K562 (cell line): ENCODE data around the gene TIMM17B. TPM values are rescaled to one million over a fixed set of nuclear protein-coding genes. Genes with fewer than 3 reads are reported as not detected.

ENCODE experiments used
- CBX1 ChIP-seq: sonication (generic); IDR thresholded peaks from 2 replicates; pipeline ENCODE4 v1.6.1; 2016; ENCODE audit warnings: antibody characterized with exemption, low read depth, mild to moderate bottlenecking
- CCNT2 ChIP-seq: IDR thresholded peaks from 2 replicates; pipeline ENCODE4 v1.6.1; 2011; ENCODE audit warnings: borderline replicate concordance, low read depth, mild to moderate bottlenecking, moderate library complexity, mixed read lengths, low read length; ENCODE audit not compliant: insufficient read length; ENCODE audit errors: extremely low read depth
- CHD1 ChIP-seq: fragments of 200-600 bp; sonication (generic); IDR thresholded peaks from one replicate; pipeline ENCODE4 v1.6.1; 2012; ENCODE audit warnings: mild to moderate bottlenecking, moderate library complexity, low read length, inconsistent platforms
- ERF ChIP-seq: fragments of 450-650 bp; formaldehyde crosslinking; IDR thresholded peaks from 2 replicates; pipeline ENCODE4 v1.4.0; 2020; ENCODE audit warnings: mild to moderate bottlenecking, mixed read lengths
- FOXK1 ChIP-seq: sonication (generic); formaldehyde crosslinking; IDR thresholded peaks from 2 replicates; pipeline ENCODE4 v1.8.0; 2022; ENCODE audit warnings: missing genetic modification reagents, mild to moderate bottlenecking, borderline replicate concordance
- GABPA ChIP-seq: fragments of 200-800 bp; sonication (Bioruptor generic); conservative IDR thresholded peaks from 2 replicates; pipeline ENCODE4 v1.6.1; 2016; ENCODE audit warnings: low read depth, missing genetic modification characterization, missing compliant biosample characterization
- GATAD2B ChIP-seq: fragments of 450-650 bp; IDR thresholded peaks from 2 replicates; pipeline ENCODE4 v1.6.1; 2017; ENCODE audit warnings: mild to moderate bottlenecking, borderline replicate concordance
- GTF2A2 ChIP-seq: IDR thresholded peaks from 2 replicates; pipeline ENCODE4 v1.6.1; 2016; ENCODE audit warnings: mild to moderate bottlenecking, missing genetic modification characterization, missing compliant biosample characterization
- IRF2 ChIP-seq: sonication (generic); formaldehyde crosslinking; IDR thresholded peaks from 2 replicates; pipeline ENCODE4 v1.8.1; 2022; ENCODE audit warnings: mild to moderate bottlenecking, missing genetic modification reagents
- KAT7 ChIP-seq: sonication (generic); formaldehyde crosslinking; IDR thresholded peaks from 2 replicates; pipeline ENCODE4 v1.8.0; 2022; ENCODE audit warnings: missing genetic modification reagents, mild to moderate bottlenecking, borderline replicate concordance
- KLF6 ChIP-seq: fragments of 250-450 bp; sonication (Bioruptor Pico); IDR thresholded peaks from 2 replicates; pipeline ENCODE4 v1.4.0; 2020; ENCODE audit warnings: mild to moderate bottlenecking, moderate library complexity, borderline replicate concordance
- NFE2L1 ChIP-seq: fragments of 450-650 bp; IDR thresholded peaks from 2 replicates; pipeline ENCODE4 v1.6.1; 2016; ENCODE audit warnings: missing genetic modification characterization, low read depth, mild to moderate bottlenecking, missing compliant biosample characterization, moderate library complexity, borderline replicate concordance
- SETDB1 ChIP-seq: IDR thresholded peaks from one replicate; pipeline ENCODE4 v1.6.1; 2012; ENCODE audit warnings: low read length, control low read depth, inconsistent platforms
- TSHZ1 ChIP-seq: fragments of 250-450 bp; sonication (Bioruptor Pico); IDR thresholded peaks from 2 replicates; pipeline ENCODE4 v1.4.0; 2020; ENCODE audit warnings: mild to moderate bottlenecking, moderate library complexity
- VEZF1 ChIP-seq: fragments of 200-800 bp; sonication (Bioruptor generic); IDR thresholded peaks from 2 replicates; pipeline ENCODE4 v1.6.1; 2017; ENCODE audit warnings: missing genetic modification characterization, missing compliant biosample characterization
- ZNF197 ChIP-seq: fragments of 200-800 bp; sonication (Bioruptor generic); IDR thresholded peaks from 2 replicates; pipeline ENCODE4 v1.6.1; 2016; ENCODE audit warnings: low read depth, missing genetic modification characterization, missing compliant biosample characterization
- ZNF280A ChIP-seq: fragments of 450-650 bp; IDR thresholded peaks from 2 replicates; pipeline ENCODE4 v1.6.1; 2018; ENCODE audit warnings: mild to moderate bottlenecking, low read depth; ENCODE audit not compliant: partially characterized antibody
- ZNF75A ChIP-seq: fragments of 450-650 bp; formaldehyde crosslinking; IDR thresholded peaks from 2 replicates; pipeline ENCODE4 v1.4.0; 2020; ENCODE audit warnings: mild to moderate bottlenecking
- polyA plus RNA-seq, 8 experiments: library from polyadenylated mRNA; depleted of rRNA in 4 of 8; stranded (reverse) in 5 of 8; unstranded in 3 of 8; fragments of >200 nt; fragmentation: Nextera tagmentation in 2 of 8; fragmentation: Illumina TruSeq in 1 of 8; extraction: Ambion mirVana in 2 of 8; extraction: Trizol in 1 of 8; gene quantifications; 2 replicates each; pipeline versions ENCODE4 v1.2.1 to v1.2.3, GENCODE V29; 2011 to 2014; ENCODE audit warnings: inconsistent platforms in 1 of 8, missing spikeins in 1 of 8
- total RNA-seq, 7 experiments: library from RNA; depleted of rRNA in 6 of 7; stranded (reverse); fragments of >200 nt in 6 of 7; fragmentation: Illumina TruSeq in 2 of 7; extraction: Trizol in 2 of 7; gene quantifications; 2 replicates each; pipeline versions ENCODE4 v1.2.1 to v1.2.3, GENCODE V29; 2011 to 2021; ENCODE audit warnings: low replicate concordance in 1 of 7
- TF ChIP-seq, protein P1 (sequence below): fragments of 250-450 bp; sonication (Bioruptor Pico); IDR thresholded peaks from 2 replicates; pipeline ENCODE4 v1.8.0; 2021; ENCODE audit warnings: moderate library complexity, mild to moderate bottlenecking, inconsistent platforms

TIMM17B gene
- total and polyA plus RNA-seq, 9 of the 15 experiments (the other 6 are each of a cell fraction or from before 2014, with no cell fraction given): 9.9 to 184 (median 115) TPM

- no peak for TF ChIP-seq ZNF280A
- 0 out of 2 replicates have a peak, but pooled peaks have one; percentile 27 for TF ChIP-seq GTF2A2 (tag)
- TF ChIP-seq KAT7 (CRISPR knock-in tag): no peak
- TF ChIP-seq VEZF1: peak; percentile 68
- TF ChIP-seq NFE2L1: no peak
- TF ChIP-seq TSHZ1 (CRISPR knock-in tag): no peak
- no peak for TF ChIP-seq GATAD2B
- peak; percentile 71 for TF ChIP-seq CCNT2
- no peak for TF ChIP-seq CBX1
- TF ChIP-seq ZNF75A: no peak
- TF ChIP-seq KLF6 (CRISPR knock-in tag): no peak
- peak; percentile 76 for TF ChIP-seq ERF (CRISPR knock-in tag)
- TF ChIP-seq SETDB1: no peak
- TF ChIP-seq, protein P1, sequence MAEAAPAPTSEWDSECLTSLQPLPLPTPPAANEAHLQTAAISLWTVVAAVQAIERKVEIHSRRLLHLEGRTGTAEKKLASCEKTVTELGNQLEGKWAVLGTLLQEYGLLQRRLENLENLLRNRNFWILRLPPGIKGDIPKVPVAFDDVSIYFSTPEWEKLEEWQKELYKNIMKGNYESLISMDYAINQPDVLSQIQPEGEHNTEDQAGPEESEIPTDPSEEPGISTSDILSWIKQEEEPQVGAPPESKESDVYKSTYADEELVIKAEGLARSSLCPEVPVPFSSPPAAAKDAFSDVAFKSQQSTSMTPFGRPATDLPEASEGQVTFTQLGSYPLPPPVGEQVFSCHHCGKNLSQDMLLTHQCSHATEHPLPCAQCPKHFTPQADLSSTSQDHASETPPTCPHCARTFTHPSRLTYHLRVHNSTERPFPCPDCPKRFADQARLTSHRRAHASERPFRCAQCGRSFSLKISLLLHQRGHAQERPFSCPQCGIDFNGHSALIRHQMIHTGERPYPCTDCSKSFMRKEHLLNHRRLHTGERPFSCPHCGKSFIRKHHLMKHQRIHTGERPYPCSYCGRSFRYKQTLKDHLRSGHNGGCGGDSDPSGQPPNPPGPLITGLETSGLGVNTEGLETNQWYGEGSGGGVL (CRISPR knock-in tag): no peak
- TF ChIP-seq FOXK1 (CRISPR knock-in tag): 0 out of 2 replicates have a peak, but pooled peaks have one; percentile 32
- no peak for TF ChIP-seq GABPA (tag)
- TF ChIP-seq CHD1: no peak
- no peak for TF ChIP-seq IRF2
- no peak for TF ChIP-seq ZNF197 (CRISPR knock-in tag)
These were observed 21.2 kb upstream of the TIMM17B start, which contains the start of gene PIM2 (continued) for GRCh38 chrX:48918643-48919340.
